SK-N-SH (cell line): ENCODE measurements around the gene PAFAH1B1. TPM values are rescaled to one million over a fixed set of nuclear protein-coding genes. Genes with fewer than 3 reads are reported as not detected.

Experiments
- CTCF ChIA-PET: fragments of 300-600, 350-600 bp; formaldehyde crosslinking; extraction: SDS; loops from one replicate; lab custom pipeline; 2021; lab: Yijun Ruan, JAX
- POLR2A ChIA-PET: fragments of 350-600 bp; sonication (Branson Sonifier 250); formaldehyde crosslinking; extraction: SDS; loops from one replicate; lab custom pipeline; 2020; ENCODE audit warnings: antibody characterized with exemption, inconsistent platforms; lab: Yijun Ruan, JAX
- DNase-seq: peaks from one replicate; pipeline ENCODE4 v3.0.0; 2012
- H2AFZ ChIP-seq: fragments of 200-600 bp; sonication (generic); 2 replicates; pipeline ENCODE4 v1.8.1; 2016; ENCODE audit warnings: antibody characterized with exemption, mild to moderate bottlenecking, low read depth
- H3F3A ChIP-seq: fragments of 200-600 bp; sonication (generic); replicated peaks from 2 replicates; pipeline ENCODE3; 2016; ENCODE audit warnings: antibody characterized with exemption, mild to moderate bottlenecking; ENCODE audit not compliant: insufficient read depth
- H3K27ac ChIP-seq, 2 experiments: fragments of 200-500 bp in 1 of 2; fragments of 200-600 bp in 1 of 2; sonication (Bioruptor generic) in 1 of 2; sonication (generic), shearing (Covaris generic) in 1 of 2; 2 replicates each; pipeline versions ENCODE4 v1.5.1 to v1.6.1; 2014 to 2016; ENCODE audit warnings: low read depth in 2 of 2, inconsistent platforms in 1 of 2, low read length in 1 of 2, mild to moderate bottlenecking in 1 of 2, mixed read lengths in 1 of 2
- H3K27me3 ChIP-seq: fragments of 200-600 bp; sonication (generic), shearing (Covaris generic); 2 replicates; pipeline ENCODE4 v1.6.1; 2016; ENCODE audit warnings: mixed run types; ENCODE audit not compliant: insufficient read depth
- H3K36me3 ChIP-seq, 2 experiments: fragments of 200-500 bp in 1 of 2; fragments of 200-600 bp in 1 of 2; sonication (Bioruptor generic) in 1 of 2; sonication (generic) in 1 of 2; replicated peaks in 1 of 2; 2 replicates each; pipeline versions ENCODE3 to v1.5.1; 2014 to 2016; ENCODE audit warnings: low read length in 1 of 2, mild to moderate bottlenecking in 1 of 2; ENCODE audit not compliant: insufficient read depth in 2 of 2, control insufficient read depth in 1 of 2
- H3K4me1 ChIP-seq, 2 experiments: fragments of 200-500 bp in 1 of 2; fragments of 200-600 bp in 1 of 2; sonication (Bioruptor generic) in 1 of 2; sonication (generic), shearing (Covaris generic) in 1 of 2; 2 replicates each; pipeline versions ENCODE4 v1.5.1 to v1.6.1; 2014 to 2016; ENCODE audit warnings: low read depth in 1 of 2, low read length in 1 of 2, mixed run types in 1 of 2; ENCODE audit not compliant: insufficient read depth in 2 of 2, control insufficient read depth in 1 of 2
- H3K4me2 ChIP-seq: fragments of 200-600 bp; sonication (generic), shearing (Covaris generic); 2 replicates; pipeline ENCODE4 v1.6.1; 2017; ENCODE audit warnings: mixed run types
- H3K4me3 ChIP-seq, 2 experiments: fragments of 200-500 bp in 1 of 2; fragments of 200-600 bp in 1 of 2; sonication (Bioruptor generic) in 1 of 2; sonication (generic), shearing (Covaris generic) in 1 of 2; 2 replicates each; pipeline versions ENCODE4 v1.5.1 to v1.8.1; 2014 to 2016; ENCODE audit warnings: low read depth in 2 of 2, inconsistent platforms in 1 of 2, low read length in 1 of 2, mild to moderate bottlenecking in 1 of 2, mixed read lengths in 1 of 2, moderate library complexity in 1 of 2
- H3K79me2 ChIP-seq: fragments of 200-600 bp; sonication (generic); 2 replicates; pipeline ENCODE4 v1.8.1; 2017; ENCODE audit warnings: mild to moderate bottlenecking; ENCODE audit not compliant: insufficient read depth
- H3K9ac ChIP-seq: fragments of 200-600 bp; sonication (generic); 2 replicates; pipeline ENCODE4 v1.6.1; 2017; ENCODE audit warnings: mixed run types
- H3K9me2 ChIP-seq: fragments of 200-600 bp; sonication (generic); 2 replicates; pipeline ENCODE4 v1.6.1; 2017; ENCODE audit warnings: mixed run types
- H3K9me3 ChIP-seq: fragments of 200-600 bp; sonication (generic); 2 replicates; pipeline ENCODE4 v1.6.1; 2017; ENCODE audit warnings: mixed run types, mild to moderate bottlenecking, moderate library complexity
- H4K20me1 ChIP-seq: fragments of 200-600 bp; sonication (generic); 2 replicates; pipeline ENCODE4 v1.6.1; 2017; ENCODE audit warnings: mild to moderate bottlenecking, mixed run types; ENCODE audit not compliant: insufficient read depth
- CHD2 ChIP-seq: fragments of 150-350 bp; IDR thresholded peaks from 2 replicates; pipeline ENCODE4 v1.6.1; 2018; ENCODE audit warnings: low read length; ENCODE audit not compliant: partially characterized antibody
- EP300 ChIP-seq, 2 experiments: IDR thresholded peaks; 2 replicates each; pipeline versions ENCODE4 v1.4.0 to v1.6.1; 2012; ENCODE audit warnings: borderline replicate concordance in 1 of 2, low read depth in 1 of 2, low read length in 1 of 2
- EZH2phosphoT487 ChIP-seq: fragments of 200-600 bp; sonication (generic); IDR thresholded peaks from 2 replicates; pipeline ENCODE4 v1.6.1; 2017; ENCODE audit warnings: low read depth, mixed run types, mild to moderate bottlenecking, antibody characterized with exemption, moderate library complexity, borderline replicate concordance
- FOSL2 ChIP-seq: IDR thresholded peaks from 2 replicates; pipeline ENCODE4 v1.4.0; 2012; ENCODE audit warnings: low read depth, mild to moderate bottlenecking, moderate library complexity, borderline replicate concordance
- MXI1 ChIP-seq: IDR thresholded peaks from 2 replicates; pipeline ENCODE4 v1.6.1; 2012; ENCODE audit warnings: mild to moderate bottlenecking, low read depth, low read length, improper control_type of control experiment
- PBX3 ChIP-seq: IDR thresholded peaks from 2 replicates; pipeline ENCODE4; 2012
- POLR2AphosphoS5 ChIP-seq: IDR thresholded peaks from 2 replicates; pipeline ENCODE4 v1.6.1; 2012; ENCODE audit warnings: low read depth, low read length
- RAD21 ChIP-seq: IDR thresholded peaks from 2 replicates; pipeline ENCODE4 v1.6.1; 2012; ENCODE audit warnings: mild to moderate bottlenecking, low read length
- RFX5 ChIP-seq: IDR thresholded peaks from 2 replicates; pipeline ENCODE4 v1.6.1; 2012; ENCODE audit warnings: mild to moderate bottlenecking, improper control_type of control experiment, low read length
- RXRA ChIP-seq: IDR thresholded peaks from 2 replicates; pipeline ENCODE4 v1.4.0; 2012; ENCODE audit warnings: low read depth, mild to moderate bottlenecking, borderline replicate concordance
- SIN3A ChIP-seq: IDR thresholded peaks from 2 replicates; pipeline ENCODE4 v1.6.1; 2012; ENCODE audit warnings: low read depth, mild to moderate bottlenecking, low read length, moderate library complexity, borderline replicate concordance
- SMC3 ChIP-seq: IDR thresholded peaks from 2 replicates; pipeline ENCODE4 v1.6.1; 2012; ENCODE audit warnings: low read depth, low read length, improper control_type of control experiment
- TAF1 ChIP-seq: IDR thresholded peaks from 2 replicates; pipeline ENCODE4 v1.6.1; 2012; ENCODE audit warnings: low read depth, mild to moderate bottlenecking, low read length, moderate library complexity, borderline replicate concordance
- TCF12 ChIP-seq: IDR thresholded peaks from 2 replicates; pipeline ENCODE4 v1.4.0; 2012
- TEAD4 ChIP-seq: IDR thresholded peaks from 2 replicates; pipeline ENCODE4 v1.4.0; 2012; ENCODE audit warnings: mild to moderate bottlenecking, borderline replicate concordance; ENCODE audit not compliant: insufficient read depth
- YY1 ChIP-seq: IDR thresholded peaks from 2 replicates; pipeline ENCODE4 v1.4.0; 2012; ENCODE audit warnings: low read depth, mild to moderate bottlenecking
- ZBTB33 ChIP-seq: IDR thresholded peaks from 2 replicates; pipeline ENCODE4 v1.4.0; 2012; ENCODE audit warnings: low read depth, borderline replicate concordance
- WGBS: methylation state at CpG from one replicate; pipeline ENCODE4 v1.1.6; 2017; ENCODE audit warnings: low lambda C conversion rate; 5-methylcytosine and 5-hydroxymethylcytosine counted together
- polyA plus RNA-seq, 3 experiments: library from polyadenylated mRNA; depleted of rRNA; stranded (reverse); fragments of >200 nt; gene quantifications; 2 replicates each; pipeline ENCODE4 v1.2.3, GENCODE V29; 2012

PAFAH1B1 gene
- polyA plus RNA-seq, 1 of the 3 experiments (the other 2 are of a cell fraction) = 37.3 TPM

DNA sequence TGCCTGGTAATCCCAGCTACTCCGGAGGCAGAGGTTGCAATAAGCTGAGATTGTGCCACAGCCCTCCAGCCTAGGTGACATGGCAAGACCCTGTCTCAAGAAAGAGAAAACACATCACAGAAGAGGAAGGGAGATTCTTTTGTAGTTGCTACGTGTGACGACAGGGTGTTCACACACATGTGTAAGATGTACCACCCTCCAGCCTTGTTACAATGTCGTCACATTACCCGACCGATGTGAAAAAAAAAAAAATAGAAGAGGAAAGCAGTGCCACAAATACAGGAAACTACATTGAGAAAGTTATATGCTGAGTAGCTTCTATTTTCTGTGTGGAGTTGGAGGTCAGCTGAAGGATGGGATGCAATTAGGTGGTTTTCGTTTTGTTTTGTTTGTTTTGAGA, 62.1 kb downstream of the PAFAH1B1 start:
- H3K9me3 ChIP-seq = no peaks in the 10 kb centered on the region
- no peak for DNase-seq
- peaks cover 12% of the 10 kb centered on the region for H3F3A ChIP-seq
- H3K79me2 ChIP-seq = peaks cover 100% of the 10 kb centered on the region
- H2AFZ ChIP-seq = no peak overlapping the region
- ChIA-PET CTCF (no interaction called here), POLR2A (no interaction called here)
- no peaks in the 10 kb centered on the region for H3K27me3 ChIP-seq
- peaks cover 97% of the 10 kb centered on the region for H4K20me1 ChIP-seq
- H3K4me2 ChIP-seq = no peak overlapping the region
- H3K27ac ChIP-seq = no peak overlapping the region
- no peaks in the 10 kb centered on the region for H3K4me1 ChIP-seq
- H3K9me2 ChIP-seq = no peaks in the 10 kb centered on the region
- H3K4me3 ChIP-seq = no peak overlapping the region
- WGBS = 87% methylated on average over 7 of the region's 7 CpGs
- H3K36me3 ChIP-seq = peaks cover 3 to 38% of the 10 kb centered on the region in 2 experiments
- H3K9ac ChIP-seq = no peak overlapping the region
- TF ChIP-seq TEAD4 (no peak), EZH2phosphoT487 (no peak), TAF1 (no peak), SIN3A (no peak), YY1 (no peak), SMC3 (no peak), TCF12 (no peak), EP300 (IDR thresholded peaks at IDR 0.05; ENCODE audit: borderline replicate concordance in 1 of 2, low read depth in 1 of 2, low read length in 1 of 2) (no peak), RXRA (no peak), PBX3 (no peak), ZBTB33 (no peak), MXI1 (no peak), FOSL2 (no peak), RFX5 (no peak), POLR2AphosphoS5 (no peak), RAD21 (no peak), CHD2 (no peak)

DNA sequence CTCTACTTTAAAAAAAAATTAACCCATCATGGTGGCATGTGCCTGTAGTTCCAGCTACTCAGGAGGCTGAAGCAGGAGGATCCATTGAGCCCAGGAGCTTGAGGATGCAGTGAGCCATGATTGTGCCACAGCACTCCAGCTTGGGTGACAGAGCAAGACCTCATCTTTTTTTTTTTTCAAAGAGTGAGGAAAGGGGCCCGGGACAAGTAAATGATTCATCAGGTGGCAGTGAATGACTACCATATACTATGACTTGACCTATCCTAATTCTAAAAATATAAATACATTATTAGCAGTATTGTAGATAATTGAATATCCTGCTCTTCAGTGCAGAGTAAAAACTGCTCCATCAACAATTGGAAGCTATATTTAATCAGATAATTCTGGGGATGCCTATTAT, 62.8 kb downstream of the PAFAH1B1 start:
- Histone ChIP-seq H3F3A (peaks cover 8% of the 10 kb centered on the region), H3K36me3 (peaks cover 3 to 34% of the 10 kb centered on the region in 2 experiments), H3K27ac (no peak overlapping the region), H3K79me2 (peaks cover 100% of the 10 kb centered on the region), H3K9me2 (no peaks in the 10 kb centered on the region), H3K9ac (no peak overlapping the region), H2AFZ (no peak overlapping the region), H3K9me3 (no peaks in the 10 kb centered on the region), H4K20me1 (peaks cover 97% of the 10 kb centered on the region), H3K4me2 (no peak overlapping the region), H3K4me3 (no peak overlapping the region), H3K4me1 (no peaks in the 10 kb centered on the region), H3K27me3 (no peaks in the 10 kb centered on the region)
- DNase-seq = no peak
- CTCF ChIA-PET = no interaction called here
- TF ChIP-seq SIN3A (no peak), ZBTB33 (no peak), EZH2phosphoT487 (no peak)
- WGBS = 0% methylated on average over 1 of the region's 1 CpG
- POLR2A ChIA-PET = no interaction called here
